ENCODE results near the gene GPR42. TPM values are rescaled to one million over a fixed set of nuclear protein-coding genes. Genes with fewer than 3 reads are reported as not detected.

GPR42 gene
- total and polyA plus RNA-seq, 10 of the 15 experiments (the other 5 are each of a cell fraction or from before 2014, with no cell fraction given) = 0.13 TPM; not detected in 9

- TF ChIP-seq POLR2AphosphoS5 (IDR thresholded peaks at IDR 0.05; ENCODE audit: low read length) (peak; percentile 35; the same call in 1 of the 2 replicates), HDAC6 (IDR thresholded peaks at IDR 0.05; ENCODE audit: unreplicated experiment) (no peak), SMAD1 (IDR thresholded peaks at IDR 0.05; ENCODE audit: low read depth, partially characterized antibody) (no peak)
- TF ChIP-seq, protein P1, sequence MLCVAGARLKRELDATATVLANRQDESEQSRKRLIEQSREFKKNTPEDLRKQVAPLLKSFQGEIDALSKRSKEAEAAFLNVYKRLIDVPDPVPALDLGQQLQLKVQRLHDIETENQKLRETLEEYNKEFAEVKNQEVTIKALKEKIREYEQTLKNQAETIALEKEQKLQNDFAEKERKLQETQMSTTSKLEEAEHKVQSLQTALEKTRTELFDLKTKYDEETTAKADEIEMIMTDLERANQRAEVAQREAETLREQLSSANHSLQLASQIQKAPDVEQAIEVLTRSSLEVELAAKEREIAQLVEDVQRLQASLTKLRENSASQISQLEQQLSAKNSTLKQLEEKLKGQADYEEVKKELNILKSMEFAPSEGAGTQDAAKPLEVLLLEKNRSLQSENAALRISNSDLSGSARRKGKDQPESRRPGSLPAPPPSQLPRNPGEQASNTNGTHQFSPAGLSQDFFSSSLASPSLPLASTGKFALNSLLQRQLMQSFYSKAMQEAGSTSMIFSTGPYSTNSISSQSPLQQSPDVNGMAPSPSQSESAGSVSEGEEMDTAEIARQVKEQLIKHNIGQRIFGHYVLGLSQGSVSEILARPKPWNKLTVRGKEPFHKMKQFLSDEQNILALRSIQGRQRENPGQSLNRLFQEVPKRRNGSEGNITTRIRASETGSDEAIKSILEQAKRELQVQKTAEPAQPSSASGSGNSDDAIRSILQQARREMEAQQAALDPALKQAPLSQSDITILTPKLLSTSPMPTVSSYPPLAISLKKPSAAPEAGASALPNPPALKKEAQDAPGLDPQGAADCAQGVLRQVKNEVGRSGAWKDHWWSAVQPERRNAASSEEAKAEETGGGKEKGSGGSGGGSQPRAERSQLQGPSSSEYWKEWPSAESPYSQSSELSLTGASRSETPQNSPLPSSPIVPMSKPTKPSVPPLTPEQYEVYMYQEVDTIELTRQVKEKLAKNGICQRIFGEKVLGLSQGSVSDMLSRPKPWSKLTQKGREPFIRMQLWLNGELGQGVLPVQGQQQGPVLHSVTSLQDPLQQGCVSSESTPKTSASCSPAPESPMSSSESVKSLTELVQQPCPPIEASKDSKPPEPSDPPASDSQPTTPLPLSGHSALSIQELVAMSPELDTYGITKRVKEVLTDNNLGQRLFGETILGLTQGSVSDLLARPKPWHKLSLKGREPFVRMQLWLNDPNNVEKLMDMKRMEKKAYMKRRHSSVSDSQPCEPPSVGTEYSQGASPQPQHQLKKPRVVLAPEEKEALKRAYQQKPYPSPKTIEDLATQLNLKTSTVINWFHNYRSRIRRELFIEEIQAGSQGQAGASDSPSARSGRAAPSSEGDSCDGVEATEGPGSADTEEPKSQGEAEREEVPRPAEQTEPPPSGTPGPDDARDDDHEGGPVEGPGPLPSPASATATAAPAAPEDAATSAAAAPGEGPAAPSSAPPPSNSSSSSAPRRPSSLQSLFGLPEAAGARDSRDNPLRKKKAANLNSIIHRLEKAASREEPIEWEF (IDR thresholded peaks at IDR 0.05; ENCODE audit: insufficient replicate concordance, low read depth, low read length) = no peak
These were observed 29.2 kb upstream of the GPR42 start (continued) for GRCh38 chr19:35341565-35342225.

GRCh38 chr19:35342430-35342829 is 28.4 kb upstream of the GPR42 start:
- intact Hi-C loops (cut with micrococcal nuclease; ENCODE audit: unreplicated experiment) (no loop called here), in situ Hi-C loops (cut with MboI) (no loop called here)
- BruUV-seq (replicated peaks) = no TSS peak
- H4K20me1 ChIP-seq (ENCODE audit: control insufficient read depth, insufficient read depth) = no peaks in the 10 kb centered on the region
- 98% methylated on average over 5 of the region's 5 CpGs for WGBS (ENCODE audit: insufficient coverage, insufficient replicate concordance, low lambda C conversion rate, missing lambda C conversion rate)
- H3K27ac ChIP-seq (ENCODE audit: control insufficient read depth, insufficient read depth) = no peak overlapping the region
- peaks cover 2% of the 10 kb centered on the region for H3K79me2 ChIP-seq (ENCODE audit: control insufficient read depth, insufficient read depth, low read length)
- CTCF ChIA-PET = no interaction called here
- TF ChIP-seq CHD1 (IDR thresholded peaks at IDR 0.05; ENCODE audit: low read depth, low read length) (no peak), POLR2A (IDR thresholded peaks at IDR 0.05; ENCODE audit: low read depth, low read length) (peak; percentile 44)
- no peak overlapping the region for H3K4me3 ChIP-seq
- POLR2A ChIA-PET = interaction anchor here (1.1 to 1.7 kb wide), 2 partner anchors 9 to 122 kb away, joined by 3 to 6 read pairs; no protein-coding TSS in a partner anchor
- DNase-seq (ENCODE audit: low read depth, low spot score) = no peak
- FAIRE-seq = no peak
- H2AFZ ChIP-seq (ENCODE audit: control insufficient read depth, low read depth, low read length) = no peak overlapping the region
- SMC1A ChIA-PET (ENCODE audit: uncharacterized antibody, unreplicated experiment) = interaction anchor here (1.0 to 1.1 kb wide), 2 partner anchors 9 to 121 kb away, joined by 3 to 4 read pairs; no protein-coding TSS in a partner anchor
- no peak overlapping the region for H3K4me2 ChIP-seq (ENCODE audit: control insufficient read depth, insufficient read depth)
- H3K9me3 ChIP-seq (replicated peaks; ENCODE audit: control insufficient read depth, insufficient read depth, low read length) = no peaks in the 10 kb centered on the region
- no peak for ATAC-seq
- H3K27me3 ChIP-seq (replicated peaks in 1 of 2; ENCODE audit: control insufficient read depth in 2 of 2, insufficient read depth in 2 of 2, low read length in 1 of 2) = no peaks in the 10 kb centered on the region
- RAD21 ChIA-PET (ENCODE audit: unreplicated experiment) = no interaction called here
- H3K36me3 ChIP-seq (ENCODE audit: control insufficient read depth in 2 of 2, insufficient read depth in 2 of 2, low read length in 1 of 2) = peaks cover 24 to 32% of the 10 kb centered on the region in 2 experiments
- H3K9ac ChIP-seq (ENCODE audit: control insufficient read depth, insufficient read depth, low read length) = no peak overlapping the region
- H3K4me1 ChIP-seq (ENCODE audit: control insufficient read depth, insufficient read depth, low read length) = peaks cover 33% of the 10 kb centered on the region

Data from GM12878 (cell line).